BLaER1 (cell line): Measurements from ENCODE around the gene TMEM51.

ENCODE experiments used
- H3K27ac ChIP-seq: shearing (Covaris generic); formaldehyde crosslinking; 2 replicates; pipeline ENCODE4 v1.8.1; 2022
- H3K27me3 ChIP-seq: shearing (Covaris generic); formaldehyde crosslinking; 2 replicates; pipeline ENCODE4 v1.8.1; 2022
- H3K36me3 ChIP-seq: shearing (Covaris generic); formaldehyde crosslinking; 2 replicates; pipeline ENCODE4 v1.8.1; 2022
- H3K4me1 ChIP-seq: shearing (Covaris generic); formaldehyde crosslinking; 2 replicates; pipeline ENCODE4 v1.8.1; 2022
- H3K4me2 ChIP-seq: shearing (Covaris generic); formaldehyde crosslinking; 2 replicates; pipeline ENCODE4 v1.8.1; 2022
- H3K4me3 ChIP-seq: shearing (Covaris generic); formaldehyde crosslinking; 2 replicates; pipeline ENCODE4 v1.8.1; 2022
- H3K9ac ChIP-seq: shearing (Covaris generic); formaldehyde crosslinking; 2 replicates; pipeline ENCODE4 v1.8.1; 2022
- H3K9me3 ChIP-seq: shearing (Covaris generic); formaldehyde crosslinking; 2 replicates; pipeline ENCODE4 v1.8.1; 2022
- H4K20me1 ChIP-seq: shearing (Covaris generic); formaldehyde crosslinking; 2 replicates; pipeline ENCODE4 v1.8.1; 2022
- Cebpa-rat ChIP-seq: shearing (Covaris generic); IDR thresholded peaks from 2 replicates; pipeline ENCODE4 v1.8.1; 2022

Gene TMEM51

DNA sequence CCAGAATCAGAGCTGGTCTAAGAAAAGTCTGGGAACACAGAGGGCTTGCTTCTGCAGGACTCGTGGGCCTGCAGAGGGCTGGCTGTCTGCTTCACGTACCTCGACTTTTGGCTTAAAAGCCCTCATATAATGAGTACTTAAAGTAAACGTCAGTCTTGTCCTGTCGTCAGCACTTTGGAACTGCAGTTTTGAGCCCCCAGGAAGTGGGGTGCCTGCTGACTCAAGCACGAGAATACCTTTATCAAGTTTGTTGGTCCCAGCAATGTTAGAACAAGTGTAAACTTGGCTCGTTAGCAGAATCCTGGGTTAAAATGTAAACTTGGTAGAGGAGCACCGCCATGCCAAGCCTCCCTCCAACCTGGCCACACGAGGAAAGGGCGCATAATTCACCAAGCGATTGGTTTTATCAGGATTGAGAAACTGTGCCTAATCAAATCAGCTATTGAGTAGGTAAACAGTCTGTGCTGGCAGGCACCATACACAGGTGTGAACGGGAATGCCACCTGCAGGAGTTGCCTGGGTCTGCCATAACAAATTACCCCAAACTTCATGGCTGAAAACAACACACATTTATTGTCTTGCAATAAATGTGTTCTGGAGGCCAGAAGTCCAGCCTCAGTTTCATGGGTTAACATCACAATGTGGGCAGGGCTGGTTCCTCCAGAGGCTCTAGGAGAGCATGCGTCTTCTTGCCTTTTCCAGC lies 48.5 kb downstream of the TMEM51 start:
- H3K4me1 ChIP-seq = 0 out of 2 replicates have a peak, but pooled peaks cover 7% of the 10 kb centered on the region
- TF ChIP-seq Cebpa-rat = no peak
- H3K9me3 ChIP-seq = no peaks in the 10 kb centered on the region
- no peaks in the 10 kb centered on the region for H4K20me1 ChIP-seq
- no peak overlapping the region for H3K27ac ChIP-seq
- no peaks in the 10 kb centered on the region for H3K36me3 ChIP-seq
- H3K9ac ChIP-seq = no peak overlapping the region
- H3K27me3 ChIP-seq = no peaks in the 10 kb centered on the region
- no peak overlapping the region for H3K4me3 ChIP-seq
- H3K4me2 ChIP-seq = no peak overlapping the region

DNA sequence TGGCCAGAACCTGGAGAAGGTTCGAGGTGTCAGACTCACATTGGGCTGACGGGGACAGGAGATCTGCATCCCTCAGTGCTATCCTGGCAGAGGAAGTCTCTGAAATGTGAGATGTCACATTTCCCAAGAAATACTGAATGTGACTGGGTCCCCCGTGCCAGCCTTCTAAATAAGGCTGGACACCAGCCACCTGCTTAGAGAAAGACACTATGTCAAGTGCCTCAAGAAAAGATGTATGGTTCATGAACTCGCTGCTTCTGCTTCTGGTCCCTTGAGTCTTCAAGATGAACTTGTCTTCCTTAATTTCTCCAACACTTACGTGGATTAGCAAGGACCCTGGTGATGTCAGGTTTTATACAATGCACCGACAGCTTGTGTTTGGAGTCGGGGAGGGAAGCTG lies 51.4 kb downstream of the TMEM51 start:
- Histone ChIP-seq H3K27ac (no peak overlapping the region), H3K4me3 (no peak overlapping the region), H3K9ac (no peak overlapping the region), H3K4me1 (0 out of 2 replicates have a peak, but pooled peaks cover 7% of the 10 kb centered on the region), H3K36me3 (no peaks in the 10 kb centered on the region), H3K9me3 (no peaks in the 10 kb centered on the region), H3K27me3 (no peaks in the 10 kb centered on the region), H3K4me2 (no peak overlapping the region), H4K20me1 (no peaks in the 10 kb centered on the region)
- TF ChIP-seq Cebpa-rat = no peak

DNA sequence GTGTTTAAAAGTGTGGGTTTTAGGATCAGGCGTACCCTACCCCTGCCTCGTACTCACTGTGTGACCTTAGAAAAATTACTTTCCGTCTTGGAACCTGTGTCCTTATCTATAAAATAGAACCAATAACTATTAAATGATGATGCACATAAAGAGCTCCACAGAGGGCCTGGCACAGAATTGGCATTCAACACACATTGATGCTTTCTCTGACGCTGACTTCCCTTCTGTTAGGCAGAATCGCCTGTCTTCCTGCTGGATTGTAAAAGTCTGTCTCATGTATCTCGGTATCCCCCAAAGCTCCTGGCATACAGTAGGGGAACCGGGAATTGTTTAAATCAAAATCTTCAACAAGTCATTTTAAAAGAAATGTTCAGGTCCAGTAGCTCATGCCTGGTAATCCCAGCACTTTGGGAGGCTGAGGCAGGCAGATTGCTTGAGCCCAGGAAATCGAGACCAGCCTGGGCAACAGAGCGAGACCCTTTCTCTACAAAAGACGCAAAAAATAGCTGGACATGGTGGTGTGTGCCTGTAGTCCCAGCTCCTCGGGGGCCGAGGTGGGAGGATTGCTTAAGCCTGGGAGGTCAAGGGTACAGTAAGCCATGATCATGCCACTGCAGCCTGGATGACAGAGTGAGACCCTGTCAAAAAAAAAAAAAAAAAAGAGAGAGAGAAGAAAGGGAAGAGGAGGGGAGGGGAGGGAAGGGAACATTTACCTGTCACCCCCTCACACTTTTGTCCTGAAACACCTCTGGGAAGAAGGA lies 52.2 kb downstream of the TMEM51 start:
- Histone ChIP-seq H4K20me1 (no peaks in the 10 kb centered on the region), H3K9ac (no peak overlapping the region), H3K27ac (no peak overlapping the region), H3K27me3 (no peaks in the 10 kb centered on the region), H3K4me1 (0 out of 2 replicates have a peak, but pooled peaks cover 7% of the 10 kb centered on the region), H3K4me2 (no peak overlapping the region), H3K36me3 (no peaks in the 10 kb centered on the region), H3K9me3 (no peaks in the 10 kb centered on the region), H3K4me3 (no peak overlapping the region)
- no peak for TF ChIP-seq Cebpa-rat

DNA sequence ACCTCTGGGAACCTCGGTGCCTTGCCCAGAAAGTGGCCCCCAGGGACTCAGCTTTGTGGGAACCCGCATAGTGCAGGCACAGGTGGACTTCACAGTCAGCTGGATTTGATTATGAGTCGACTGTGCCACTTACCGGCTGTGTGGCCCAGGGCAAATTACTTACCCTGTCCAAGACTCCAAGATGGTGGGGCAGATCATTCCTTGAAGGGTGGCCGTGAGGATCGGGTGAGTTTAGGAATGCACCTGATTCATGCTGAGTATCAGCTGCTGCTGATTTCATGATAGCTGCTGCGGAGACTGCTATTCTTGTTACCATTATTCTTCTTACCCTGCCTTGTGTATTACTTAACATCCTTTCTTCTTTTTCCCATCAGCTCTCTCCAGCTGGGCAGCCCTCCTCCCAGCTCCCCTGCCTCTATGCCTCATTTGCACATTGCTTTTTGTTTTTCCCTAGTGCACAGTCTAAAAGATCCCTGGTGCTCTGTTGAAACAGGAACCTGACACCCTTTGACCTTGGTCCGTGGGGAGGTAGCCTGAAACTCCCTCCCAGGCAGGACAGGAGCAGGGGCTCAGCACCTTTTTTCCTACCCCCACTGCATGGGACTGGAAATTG lies 53.0 kb downstream of the TMEM51 start:
- Histone ChIP-seq H3K36me3 (no peaks in the 10 kb centered on the region), H3K9ac (no peak overlapping the region), H3K27ac (no peak overlapping the region), H3K27me3 (no peaks in the 10 kb centered on the region), H3K4me3 (no peak overlapping the region), H3K9me3 (no peaks in the 10 kb centered on the region), H4K20me1 (no peaks in the 10 kb centered on the region), H3K4me1 (0 out of 2 replicates have a peak, but pooled peaks cover 7% of the 10 kb centered on the region), H3K4me2 (no peak overlapping the region; the same call in 1 of the 2 replicates)
- no peak for TF ChIP-seq Cebpa-rat

DNA sequence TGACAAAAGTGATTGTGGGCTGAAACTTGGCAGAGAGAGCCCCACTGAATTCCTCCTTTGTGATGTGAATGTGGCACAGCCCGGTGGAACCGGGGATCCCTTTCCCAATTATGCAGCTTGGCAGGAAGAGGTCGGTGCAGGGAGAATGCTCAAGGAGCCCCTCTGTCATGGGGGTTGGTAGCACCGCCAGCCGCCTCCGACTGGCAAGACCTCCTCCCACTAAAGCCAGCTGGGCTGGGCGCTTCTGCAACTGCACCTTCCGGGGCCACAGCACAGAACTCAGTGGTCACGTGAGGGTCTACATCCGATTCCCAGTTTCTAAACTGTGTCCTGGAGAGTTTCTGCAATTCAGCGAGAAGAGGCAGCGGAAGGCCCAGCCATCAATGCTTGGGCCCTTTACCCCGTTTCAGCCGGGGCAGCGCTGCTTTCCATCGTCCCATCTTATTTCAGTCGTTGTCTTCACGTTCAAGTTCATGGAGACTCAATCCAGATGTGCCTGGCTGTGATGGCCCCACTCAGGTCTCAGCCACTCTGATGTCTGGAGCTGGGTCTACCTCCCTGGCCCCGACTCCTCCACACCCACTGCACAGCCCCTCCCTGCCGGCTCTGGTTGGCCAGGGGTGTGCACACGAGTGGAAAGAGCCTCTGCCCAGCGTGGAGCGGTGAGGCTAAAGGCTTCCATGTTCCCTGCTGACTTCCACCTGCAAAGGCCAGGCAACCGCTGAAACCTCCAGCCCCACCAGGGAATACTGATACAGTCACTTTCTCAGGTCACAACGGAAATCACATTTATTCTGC lies 53.7 kb downstream of the TMEM51 start:
- H3K4me2 ChIP-seq = no peak overlapping the region
- H3K27ac ChIP-seq = no peak overlapping the region
- H3K4me1 ChIP-seq = 0 out of 2 replicates have a peak, but pooled peaks cover 7% of the 10 kb centered on the region
- no peaks in the 10 kb centered on the region for H3K9me3 ChIP-seq
- no peak overlapping the region for H3K9ac ChIP-seq
- H3K27me3 ChIP-seq = no peaks in the 10 kb centered on the region
- H4K20me1 ChIP-seq = no peaks in the 10 kb centered on the region
- H3K36me3 ChIP-seq = no peaks in the 10 kb centered on the region
- no peak for TF ChIP-seq Cebpa-rat
- no peak overlapping the region for H3K4me3 ChIP-seq

DNA sequence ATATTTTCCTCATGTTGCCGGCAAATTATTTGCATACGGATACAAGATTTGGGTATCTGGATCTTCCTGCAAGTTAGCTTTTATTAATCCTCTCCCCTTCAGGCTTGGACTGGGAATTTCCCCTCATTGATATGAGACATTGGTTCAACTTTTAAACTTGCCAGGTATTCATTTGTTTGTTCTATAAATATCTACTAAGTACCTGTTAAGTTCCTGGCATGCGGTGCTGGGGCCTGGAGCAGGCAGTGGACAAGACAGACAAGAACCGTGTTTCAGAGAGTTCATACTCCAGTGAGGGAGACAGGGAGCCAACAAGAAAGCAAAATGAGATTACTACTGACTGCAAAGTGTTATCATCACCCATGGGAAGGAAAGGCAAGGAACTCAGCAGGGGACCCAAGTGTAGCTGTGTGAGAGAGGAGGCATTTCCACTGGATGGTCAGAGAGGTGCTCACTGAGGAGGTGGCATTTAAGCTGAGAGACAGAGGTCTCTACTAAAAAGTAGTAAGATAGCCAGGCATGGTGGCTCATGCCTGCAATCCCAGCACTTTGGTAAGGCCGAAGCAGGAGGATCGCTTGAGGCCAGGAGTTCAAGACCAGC lies 54.4 kb downstream of the TMEM51 start:
- H3K9me3 ChIP-seq = no peaks in the 10 kb centered on the region
- H3K27ac ChIP-seq = no peak overlapping the region
- no peak overlapping the region for H3K4me3 ChIP-seq
- no peaks in the 10 kb centered on the region for H3K36me3 ChIP-seq
- no peak overlapping the region for H3K9ac ChIP-seq
- no peak overlapping the region for H3K4me2 ChIP-seq
- no peaks in the 10 kb centered on the region for H4K20me1 ChIP-seq
- no peak for TF ChIP-seq Cebpa-rat
- no peaks in the 10 kb centered on the region for H3K27me3 ChIP-seq
- 0 out of 2 replicates have a peak, but pooled peaks cover 7% of the 10 kb centered on the region for H3K4me1 ChIP-seq

DNA sequence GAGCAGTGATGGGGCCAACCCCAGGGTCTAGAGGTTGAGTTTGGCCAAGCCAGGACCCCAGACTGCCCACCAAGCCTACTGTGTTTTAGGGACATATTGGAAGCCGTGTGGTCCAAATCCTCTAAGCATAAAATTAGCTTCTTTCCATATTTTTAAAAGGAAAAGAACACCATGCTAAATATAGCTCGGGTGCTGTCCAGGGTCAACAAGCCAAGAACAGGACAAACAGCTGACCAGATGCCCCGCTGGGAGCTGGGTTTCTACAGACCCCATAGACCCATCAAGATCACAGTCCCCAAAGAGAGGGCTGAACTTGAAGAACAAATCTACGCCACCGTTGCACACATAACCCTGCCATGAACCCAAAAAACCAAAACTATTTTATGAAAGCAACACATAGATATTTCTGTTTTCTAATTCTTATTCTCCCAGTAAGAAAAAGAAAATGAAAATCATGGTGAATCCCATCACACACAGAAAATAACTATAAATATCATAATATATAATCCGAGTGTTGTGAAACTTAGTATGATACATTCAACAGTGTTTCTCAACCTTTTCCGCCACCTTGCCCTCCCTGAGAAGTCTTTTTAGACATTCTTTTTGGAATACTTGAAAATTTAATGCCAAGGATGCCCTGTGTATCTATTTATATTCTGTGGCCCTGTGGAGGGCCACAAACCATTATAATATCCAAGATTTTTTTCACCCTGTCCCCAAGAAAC lies 57.3 kb downstream of the TMEM51 start:
- Histone ChIP-seq H4K20me1 (no peaks in the 10 kb centered on the region), H3K4me1 (0 out of 2 replicates have a peak, but pooled peaks cover 7% of the 10 kb centered on the region), H3K9me3 (no peaks in the 10 kb centered on the region), H3K27me3 (no peaks in the 10 kb centered on the region), H3K4me2 (no peak overlapping the region), H3K9ac (no peak overlapping the region), H3K27ac (no peak overlapping the region), H3K36me3 (no peaks in the 10 kb centered on the region), H3K4me3 (no peak overlapping the region)
- no peak for TF ChIP-seq Cebpa-rat

DNA sequence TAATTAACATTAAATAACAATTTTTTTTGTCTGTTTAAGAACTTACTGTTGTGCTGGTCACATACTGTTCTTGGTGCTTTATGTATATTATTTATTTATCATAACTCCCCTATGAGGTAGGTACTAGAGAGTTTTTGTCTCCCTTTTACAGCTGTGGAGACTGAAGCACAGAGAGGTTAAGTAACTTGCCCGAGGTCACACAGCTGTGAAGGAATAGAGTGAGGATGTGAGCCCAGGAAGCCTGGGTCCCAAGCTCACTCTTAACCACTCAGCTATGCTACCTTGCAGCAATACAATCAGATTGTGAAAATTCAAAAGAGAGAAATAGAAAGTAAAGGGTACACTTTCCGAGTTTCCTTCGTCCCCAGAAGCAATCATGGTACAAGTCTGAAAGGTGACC lies 57.9 kb downstream of the TMEM51 start:
- Histone ChIP-seq H3K4me1 (0 out of 2 replicates have a peak, but pooled peaks cover 6% of the 10 kb centered on the region), H4K20me1 (no peaks in the 10 kb centered on the region), H3K27ac (no peak overlapping the region), H3K4me2 (no peak overlapping the region), H3K9ac (no peak overlapping the region), H3K4me3 (no peak overlapping the region), H3K27me3 (no peaks in the 10 kb centered on the region), H3K36me3 (no peaks in the 10 kb centered on the region), H3K9me3 (no peaks in the 10 kb centered on the region)
- no peak for TF ChIP-seq Cebpa-rat
